HepG2 (cell line): Measurements from ENCODE around the gene SSR2. TPM values are rescaled to one million over a fixed set of nuclear protein-coding genes. Genes with fewer than 3 reads are reported as not detected.

ENCODE experiments used
- ELF4 ChIP-seq: sonication (generic); formaldehyde crosslinking; IDR thresholded peaks from 2 replicates; pipeline ENCODE4 v1.5.0; 2020; ENCODE audit warnings: missing genetic modification reagents, mild to moderate bottlenecking, moderate library complexity, borderline replicate concordance
- FOXK2 ChIP-seq: fragments of 450-650 bp; IDR thresholded peaks from 2 replicates; pipeline ENCODE4 v1.6.1; 2016
- HNRNPH1 ChIP-seq: fragments of 200-400 bp; formaldehyde crosslinking; optimal IDR thresholded peaks from 2 replicates; pipeline ENCODE3; 2017; ENCODE audit warnings: mild to moderate bottlenecking, low read depth, low read length
- ISL2 ChIP-seq: sonication (generic); formaldehyde crosslinking; IDR thresholded peaks from 2 replicates; pipeline ENCODE4 v1.5.0; 2020; ENCODE audit warnings: missing genetic modification reagents
- NFIC ChIP-seq: IDR thresholded peaks from 2 replicates; pipeline ENCODE4 v1.6.1; 2012; ENCODE audit warnings: mild to moderate bottlenecking, low read length, inconsistent platforms
- NR2C2 ChIP-seq: sonication (generic); formaldehyde crosslinking; IDR thresholded peaks from 2 replicates; pipeline ENCODE4 v1.4.0; 2020; ENCODE audit warnings: missing genetic modification reagents, mild to moderate bottlenecking, moderate library complexity, borderline replicate concordance
- TCF12 ChIP-seq, 2 experiments: fragments of 450-650 bp in 1 of 2; sonication (generic) in 1 of 2; formaldehyde crosslinking in 1 of 2; IDR thresholded peaks; 2 replicates each; pipeline versions ENCODE4 v1.6.1 to v1.8.0; 2017 to 2022; ENCODE audit warnings: antibody characterized with exemption in 1 of 2, mild to moderate bottlenecking in 1 of 2, missing genetic modification reagents in 1 of 2, moderate library complexity in 1 of 2
- TP53 ChIP-seq: sonication (generic); formaldehyde crosslinking; conservative IDR thresholded peaks from 2 replicates; pipeline ENCODE4 v1.4.0; 2020; ENCODE audit warnings: missing genetic modification reagents
- WIZ ChIP-seq: sonication (generic); formaldehyde crosslinking; IDR thresholded peaks from 2 replicates; pipeline ENCODE4 v1.5.1; 2020; ENCODE audit warnings: mild to moderate bottlenecking, missing genetic modification reagents
- ZBTB7A ChIP-seq: sonication (generic); formaldehyde crosslinking; IDR thresholded peaks from 2 replicates; pipeline ENCODE4 v1.8.0; 2022; ENCODE audit warnings: mild to moderate bottlenecking, missing genetic modification reagents
- ZNF138 ChIP-seq: sonication (generic); formaldehyde crosslinking; IDR thresholded peaks from 2 replicates; pipeline ENCODE4 v1.5.0; 2020; ENCODE audit warnings: mild to moderate bottlenecking, low read depth, missing genetic modification reagents
- ZNF160 ChIP-seq: sonication (generic); formaldehyde crosslinking; IDR thresholded peaks from 2 replicates; pipeline ENCODE4 v1.8.0; 2022; ENCODE audit warnings: mild to moderate bottlenecking, inconsistent platforms, missing genetic modification reagents
- ZNF234 ChIP-seq: sonication (generic); formaldehyde crosslinking; conservative IDR thresholded peaks from 2 replicates; pipeline ENCODE4 v1.5.1; 2020; ENCODE audit warnings: mild to moderate bottlenecking, missing genetic modification reagents
- ZNF30 ChIP-seq: sonication (generic); formaldehyde crosslinking; IDR thresholded peaks from 2 replicates; pipeline ENCODE4 v1.5.0; 2020; ENCODE audit warnings: mild to moderate bottlenecking, missing genetic modification reagents
- ZNF350 ChIP-seq: sonication (generic); formaldehyde crosslinking; IDR thresholded peaks from 2 replicates; pipeline ENCODE4 v1.4.0; 2020; ENCODE audit warnings: mild to moderate bottlenecking, low read depth, missing genetic modification reagents, borderline replicate concordance
- ZNF510 ChIP-seq: sonication (generic); formaldehyde crosslinking; IDR thresholded peaks from 2 replicates; pipeline ENCODE4 v1.4.0; 2020; ENCODE audit warnings: low read depth, mild to moderate bottlenecking, missing genetic modification reagents
- ZNF607 ChIP-seq: sonication (generic); formaldehyde crosslinking; IDR thresholded peaks from 2 replicates; pipeline ENCODE4 v1.5.1; 2020; ENCODE audit warnings: missing genetic modification reagents, mild to moderate bottlenecking, borderline replicate concordance
- ZNF878 ChIP-seq: sonication (generic); formaldehyde crosslinking; IDR thresholded peaks from 2 replicates; pipeline ENCODE4 v1.8.1; 2023; ENCODE audit warnings: mild to moderate bottlenecking, missing genetic modification reagents, moderate library complexity
- ZNF891 ChIP-seq: sonication (generic); formaldehyde crosslinking; IDR thresholded peaks from 2 replicates; pipeline ENCODE4 v1.5.0; 2020; ENCODE audit warnings: mild to moderate bottlenecking, missing genetic modification reagents
- polyA plus RNA-seq, 8 experiments: library from polyadenylated mRNA; depleted of rRNA in 3 of 8; stranded (reverse) in 7 of 8; unstranded in 1 of 8; fragments of >200 nt; fragmentation: Illumina TruSeq in 4 of 8; extraction: Trizol in 4 of 8; gene quantifications; 2 replicates each; pipeline versions ENCODE4 v1.2.1 to v1.2.3, GENCODE V29; 2011 to 2016; ENCODE audit warnings: low read depth in 4 of 8, missing spikeins in 1 of 8, mixed read lengths in 1 of 8; ENCODE audit not compliant: insufficient read depth in 1 of 8
- total RNA-seq, 5 experiments: library from RNA; depleted of rRNA; stranded (reverse); fragments of >200 nt; fragmentation: Illumina TruSeq; extraction: Trizol; gene quantifications; 2 replicates each; pipeline ENCODE4 v1.2.3, GENCODE V29; 2016; ENCODE audit warnings: low read depth in 1 of 5
- TF ChIP-seq, protein P1 (sequence below): sonication (generic); formaldehyde crosslinking; IDR thresholded peaks from 2 replicates; pipeline ENCODE4 v1.5.0; 2020; ENCODE audit warnings: mild to moderate bottlenecking, missing genetic modification reagents
- TF ChIP-seq, protein P2 (sequence below): sonication (generic); formaldehyde crosslinking; IDR thresholded peaks from 2 replicates; pipeline ENCODE4 v1.8.0; 2022; ENCODE audit warnings: mild to moderate bottlenecking, missing genetic modification reagents, moderate library complexity
- TF ChIP-seq, protein P3 (sequence below): sonication (generic); formaldehyde crosslinking; IDR thresholded peaks from 2 replicates; pipeline ENCODE4 v1.4.0; 2020; ENCODE audit warnings: mild to moderate bottlenecking, missing genetic modification reagents
- TF ChIP-seq, protein P4 (sequence below): sonication (generic); formaldehyde crosslinking; IDR thresholded peaks from 2 replicates; pipeline ENCODE4 v1.5.0; 2020; ENCODE audit warnings: mild to moderate bottlenecking, low read depth, missing genetic modification reagents, borderline replicate concordance
- TF ChIP-seq, protein P5 (sequence below): sonication (generic); formaldehyde crosslinking; IDR thresholded peaks from 2 replicates; pipeline ENCODE4 v1.5.1; 2020; ENCODE audit warnings: missing genetic modification reagents, mild to moderate bottlenecking, borderline replicate concordance

SSR2 gene
- total and polyA plus RNA-seq, 2 of the 13 experiments (the other 11 are each of a cell fraction or from before 2014, with no cell fraction given) = 284 to 461 TPM

GRCh38 chr1:155967341-155968050 is 53.3 kb downstream of the SSR2 start (continued):
- TF ChIP-seq, protein P1, sequence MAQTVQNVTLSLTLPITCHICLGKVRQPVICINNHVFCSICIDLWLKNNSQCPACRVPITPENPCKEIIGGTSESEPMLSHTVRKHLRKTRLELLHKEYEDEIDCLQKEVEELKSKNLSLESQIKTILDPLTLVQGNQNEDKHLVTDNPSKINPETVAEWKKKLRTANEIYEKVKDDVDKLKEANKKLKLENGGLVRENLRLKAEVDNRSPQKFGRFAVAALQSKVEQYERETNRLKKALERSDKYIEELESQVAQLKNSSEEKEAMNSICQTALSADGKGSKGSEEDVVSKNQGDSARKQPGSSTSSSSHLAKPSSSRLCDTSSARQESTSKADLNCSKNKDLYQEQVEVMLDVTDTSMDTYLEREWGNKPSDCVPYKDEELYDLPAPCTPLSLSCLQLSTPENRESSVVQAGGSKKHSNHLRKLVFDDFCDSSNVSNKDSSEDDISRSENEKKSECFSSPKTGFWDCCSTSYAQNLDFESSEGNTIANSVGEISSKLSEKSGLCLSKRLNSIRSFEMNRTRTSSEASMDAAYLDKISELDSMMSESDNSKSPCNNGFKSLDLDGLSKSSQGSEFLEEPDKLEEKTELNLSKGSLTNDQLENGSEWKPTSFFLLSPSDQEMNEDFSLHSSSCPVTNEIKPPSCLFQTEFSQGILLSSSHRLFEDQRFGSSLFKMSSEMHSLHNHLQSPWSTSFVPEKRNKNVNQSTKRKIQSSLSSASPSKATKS (CRISPR knock-in tag) = no peak
- TF ChIP-seq WIZ (CRISPR knock-in tag) (no peak), NFIC (no peak), ZNF138 (CRISPR knock-in tag) (no peak), ZBTB7A (CRISPR knock-in tag) (peak; percentile 93), TP53 (CRISPR knock-in tag) (no peak), FOXK2 (peak; percentile 47; the same call in 1 of the 2 replicates), ZNF350 (no peak), ISL2 (no peak), NR2C2 (CRISPR knock-in tag) (peak; percentile 79), ZNF891 (peak; percentile 51; the same call in 1 of the 2 replicates), ZNF160 (no peak), HNRNPH1 (no peak), ZNF607 (no peak), ZNF30 (CRISPR knock-in tag) (no peak), ZNF510 (CRISPR knock-in tag) (0 out of 2 replicates have a peak, but pooled peaks have one; percentile 66), ZNF234 (CRISPR knock-in tag) (no peak), ELF4 (no peak; the same call in 1 of the 2 replicates), ZNF878 (peak; percentile 71; the same call in 1 of the 2 replicates), TCF12 (IDR thresholded peaks at IDR 0.05) (no peak), TCF12 (CRISPR knock-in tag; IDR thresholded peaks at IDR 0.05) (peak; percentile 56; the same call in 1 of the 2 replicates)
- TF ChIP-seq, protein P2, sequence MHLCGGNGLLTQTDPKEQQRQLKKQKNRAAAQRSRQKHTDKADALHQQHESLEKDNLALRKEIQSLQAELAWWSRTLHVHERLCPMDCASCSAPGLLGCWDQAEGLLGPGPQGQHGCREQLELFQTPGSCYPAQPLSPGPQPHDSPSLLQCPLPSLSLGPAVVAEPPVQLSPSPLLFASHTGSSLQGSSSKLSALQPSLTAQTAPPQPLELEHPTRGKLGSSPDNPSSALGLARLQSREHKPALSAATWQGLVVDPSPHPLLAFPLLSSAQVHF (CRISPR knock-in tag) = no peak
- TF ChIP-seq, protein P3, sequence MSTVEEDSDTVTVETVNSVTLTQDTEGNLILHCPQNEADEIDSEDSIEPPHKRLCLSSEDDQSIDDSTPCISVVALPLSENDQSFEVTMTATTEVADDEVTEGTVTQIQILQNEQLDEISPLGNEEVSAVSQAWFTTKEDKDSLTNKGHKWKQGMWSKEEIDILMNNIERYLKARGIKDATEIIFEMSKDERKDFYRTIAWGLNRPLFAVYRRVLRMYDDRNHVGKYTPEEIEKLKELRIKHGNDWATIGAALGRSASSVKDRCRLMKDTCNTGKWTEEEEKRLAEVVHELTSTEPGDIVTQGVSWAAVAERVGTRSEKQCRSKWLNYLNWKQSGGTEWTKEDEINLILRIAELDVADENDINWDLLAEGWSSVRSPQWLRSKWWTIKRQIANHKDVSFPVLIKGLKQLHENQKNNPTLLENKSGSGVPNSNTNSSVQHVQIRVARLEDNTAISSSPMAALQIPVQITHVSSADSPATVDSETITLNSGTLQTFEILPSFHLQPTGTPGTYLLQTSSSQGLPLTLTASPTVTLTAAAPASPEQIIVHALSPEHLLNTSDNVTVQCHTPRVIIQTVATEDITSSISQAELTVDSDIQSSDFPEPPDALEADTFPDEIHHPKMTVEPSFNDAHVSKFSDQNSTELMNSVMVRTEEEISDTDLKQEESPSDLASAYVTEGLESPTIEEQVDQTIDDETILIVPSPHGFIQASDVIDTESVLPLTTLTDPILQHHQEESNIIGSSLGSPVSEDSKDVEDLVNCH = no peak
- TF ChIP-seq, protein P4, sequence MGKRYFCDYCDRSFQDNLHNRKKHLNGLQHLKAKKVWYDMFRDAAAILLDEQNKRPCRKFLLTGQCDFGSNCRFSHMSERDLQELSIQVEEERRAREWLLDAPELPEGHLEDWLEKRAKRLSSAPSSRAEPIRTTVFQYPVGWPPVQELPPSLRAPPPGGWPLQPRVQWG = no peak
- TF ChIP-seq, protein P5, sequence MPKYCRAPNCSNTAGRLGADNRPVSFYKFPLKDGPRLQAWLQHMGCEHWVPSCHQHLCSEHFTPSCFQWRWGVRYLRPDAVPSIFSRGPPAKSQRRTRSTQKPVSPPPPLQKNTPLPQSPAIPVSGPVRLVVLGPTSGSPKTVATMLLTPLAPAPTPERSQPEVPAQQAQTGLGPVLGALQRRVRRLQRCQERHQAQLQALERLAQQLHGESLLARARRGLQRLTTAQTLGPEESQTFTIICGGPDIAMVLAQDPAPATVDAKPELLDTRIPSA (CRISPR knock-in tag) = no peak
